Osteoblast (primary cell): ENCODE measurements around the gene KCNG3. TPM values are rescaled to one million over a fixed set of nuclear protein-coding genes. Genes with fewer than 3 reads are reported as not detected.

Source experiments
- DNase-seq: peaks from one replicate; pipeline ENCODE4 v3.0.0; 2011; ENCODE audit warnings: low spot score, mixed read lengths; ENCODE audit not compliant: insufficient read length; ENCODE audit errors: missing footprints
- H2AFZ ChIP-seq: 2 replicates; pipeline ENCODE4 v1.6.0; 2011; ENCODE audit warnings: mild to moderate bottlenecking, low read length
- H3K27ac ChIP-seq: 2 replicates; pipeline ENCODE4 v1.5.1; 2011; ENCODE audit warnings: mild to moderate bottlenecking, low read depth, low read length, moderate library complexity
- H3K27me3 ChIP-seq: 2 replicates; pipeline ENCODE4 v1.6.0; 2012; ENCODE audit warnings: mild to moderate bottlenecking, control low read depth, inconsistent platforms, low read length, moderate library complexity; ENCODE audit not compliant: insufficient read depth
- H3K36me3 ChIP-seq: 2 replicates; pipeline ENCODE4 v1.5.1; 2011; ENCODE audit warnings: mild to moderate bottlenecking, low read length, control low read depth, moderate library complexity; ENCODE audit not compliant: insufficient read depth
- H3K4me1 ChIP-seq: 2 replicates; pipeline ENCODE4 v1.5.1; 2011; ENCODE audit warnings: mild to moderate bottlenecking, low read length, control low read depth, moderate library complexity; ENCODE audit not compliant: insufficient read depth
- H3K4me2 ChIP-seq: 2 replicates; pipeline ENCODE4 v1.6.0; 2011; ENCODE audit warnings: mild to moderate bottlenecking, low read length; ENCODE audit not compliant: insufficient read depth
- H3K4me3 ChIP-seq: fragments of 200-600 bp; sonication (generic); 3 replicates; pipeline ENCODE4 v1.5.1; 2012; ENCODE audit warnings: mild to moderate bottlenecking, low read length, inconsistent platforms; ENCODE audit not compliant: insufficient read depth
- H3K79me2 ChIP-seq: 2 replicates; pipeline ENCODE4 v1.6.0; 2012; ENCODE audit warnings: mild to moderate bottlenecking, low read length, control low read depth, inconsistent platforms; ENCODE audit not compliant: insufficient read depth
- H3K9me3 ChIP-seq: 2 replicates; pipeline ENCODE4 v1.5.1; 2011; ENCODE audit warnings: low read depth, low read length, control low read depth
- H4K20me1 ChIP-seq: 2 replicates; pipeline ENCODE4 v1.6.0; 2012; ENCODE audit warnings: mild to moderate bottlenecking, low read length, control low read depth; ENCODE audit not compliant: insufficient read depth
- total RNA-seq: library from RNA; depleted of rRNA; stranded (reverse); fragments of >200 nt; gene quantifications from 2 replicates; pipeline ENCODE4 v1.2.3, GENCODE V29; 2012
- TF ChIP-seq, protein P1 (sequence below): IDR thresholded peaks from 2 replicates; pipeline ENCODE4 v1.5.1; 2011; ENCODE audit warnings: mild to moderate bottlenecking, low read depth, low read length, moderate library complexity; ENCODE audit errors: extremely low read depth

The KCNG3 gene, protein sequence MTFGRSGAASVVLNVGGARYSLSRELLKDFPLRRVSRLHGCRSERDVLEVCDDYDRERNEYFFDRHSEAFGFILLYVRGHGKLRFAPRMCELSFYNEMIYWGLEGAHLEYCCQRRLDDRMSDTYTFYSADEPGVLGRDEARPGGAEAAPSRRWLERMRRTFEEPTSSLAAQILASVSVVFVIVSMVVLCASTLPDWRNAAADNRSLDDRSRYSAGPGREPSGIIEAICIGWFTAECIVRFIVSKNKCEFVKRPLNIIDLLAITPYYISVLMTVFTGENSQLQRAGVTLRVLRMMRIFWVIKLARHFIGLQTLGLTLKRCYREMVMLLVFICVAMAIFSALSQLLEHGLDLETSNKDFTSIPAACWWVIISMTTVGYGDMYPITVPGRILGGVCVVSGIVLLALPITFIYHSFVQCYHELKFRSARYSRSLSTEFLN
- under 0.01 TPM in 1 of 2 replicates, not detected in the other for total RNA-seq

DNA sequence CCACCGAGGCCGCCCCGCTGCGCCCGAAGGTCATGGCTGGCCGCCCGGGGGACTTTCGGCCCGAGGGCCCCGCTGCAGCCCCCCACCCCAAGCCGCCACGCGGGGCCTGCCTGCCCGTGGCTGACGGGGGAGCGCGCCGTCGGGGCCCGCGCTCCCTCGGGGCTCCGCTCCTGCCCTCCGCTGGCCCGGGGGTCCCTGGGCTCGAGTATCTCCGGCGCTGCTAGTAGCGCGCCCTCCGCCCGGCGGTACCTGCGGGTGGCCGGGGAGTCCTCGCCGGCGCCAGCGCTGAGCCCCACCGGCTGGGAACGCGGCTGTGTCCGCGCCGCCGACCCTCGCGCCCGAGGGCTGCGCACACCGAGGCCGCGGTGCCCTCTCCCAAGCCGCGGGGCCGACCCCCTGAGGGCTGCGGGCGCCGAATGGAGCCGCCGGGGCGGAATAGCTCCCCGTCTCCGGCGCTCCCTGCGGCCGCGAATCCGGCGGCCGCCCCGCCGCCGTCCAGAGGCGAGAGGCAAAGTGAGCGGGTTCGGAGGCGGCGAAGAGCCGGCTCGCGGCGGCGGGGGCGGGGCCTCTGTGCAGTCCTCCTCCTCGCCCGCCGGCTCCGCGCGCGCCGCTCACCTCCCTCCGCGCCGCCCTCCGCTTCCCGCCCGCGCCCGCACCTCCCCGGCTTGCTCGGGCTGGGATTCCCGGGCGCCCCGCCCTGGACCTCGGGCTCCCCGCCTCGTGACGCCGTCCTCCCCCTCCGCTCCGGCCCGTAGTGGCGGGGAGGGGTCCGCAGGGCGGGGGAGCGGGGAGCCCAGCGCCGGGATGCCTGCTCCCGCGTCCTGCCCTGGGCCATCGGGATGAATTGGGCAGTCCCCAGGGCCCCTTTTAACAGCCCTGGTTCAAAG, at the start of gene KCNG3:
Gene KCNG3 (minus strand): TSS at position 515 of the 887 bp plus-strand sequence. CDS start 481 bp downstream, at position 34.
- no peaks in the 10 kb centered on the region for H3K36me3 ChIP-seq
- no peak within 1 kb of the TSS for H3K27ac ChIP-seq
- H3K4me2 ChIP-seq, result peak within 1 kb of the TSS; percentile 76
- DNase-seq, result peak; percentile 95
- no peaks in the 10 kb centered on the region for H3K79me2 ChIP-seq
- peak within 1 kb of the TSS; percentile 67 for H3K4me3 ChIP-seq
- TF ChIP-seq, protein P1, sequence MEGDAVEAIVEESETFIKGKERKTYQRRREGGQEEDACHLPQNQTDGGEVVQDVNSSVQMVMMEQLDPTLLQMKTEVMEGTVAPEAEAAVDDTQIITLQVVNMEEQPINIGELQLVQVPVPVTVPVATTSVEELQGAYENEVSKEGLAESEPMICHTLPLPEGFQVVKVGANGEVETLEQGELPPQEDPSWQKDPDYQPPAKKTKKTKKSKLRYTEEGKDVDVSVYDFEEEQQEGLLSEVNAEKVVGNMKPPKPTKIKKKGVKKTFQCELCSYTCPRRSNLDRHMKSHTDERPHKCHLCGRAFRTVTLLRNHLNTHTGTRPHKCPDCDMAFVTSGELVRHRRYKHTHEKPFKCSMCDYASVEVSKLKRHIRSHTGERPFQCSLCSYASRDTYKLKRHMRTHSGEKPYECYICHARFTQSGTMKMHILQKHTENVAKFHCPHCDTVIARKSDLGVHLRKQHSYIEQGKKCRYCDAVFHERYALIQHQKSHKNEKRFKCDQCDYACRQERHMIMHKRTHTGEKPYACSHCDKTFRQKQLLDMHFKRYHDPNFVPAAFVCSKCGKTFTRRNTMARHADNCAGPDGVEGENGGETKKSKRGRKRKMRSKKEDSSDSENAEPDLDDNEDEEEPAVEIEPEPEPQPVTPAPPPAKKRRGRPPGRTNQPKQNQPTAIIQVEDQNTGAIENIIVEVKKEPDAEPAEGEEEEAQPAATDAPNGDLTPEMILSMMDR, result no peak
- peaks cover 42% of the 10 kb centered on the region for H3K27me3 ChIP-seq
- H4K20me1 ChIP-seq, result no peaks in the 10 kb centered on the region
- H3K9me3 ChIP-seq, result no peaks in the 10 kb centered on the region
- H3K4me1 ChIP-seq, result peaks cover 10% of the 10 kb centered on the region
- peak within 1 kb of the TSS; percentile 66 for H2AFZ ChIP-seq

DNA sequence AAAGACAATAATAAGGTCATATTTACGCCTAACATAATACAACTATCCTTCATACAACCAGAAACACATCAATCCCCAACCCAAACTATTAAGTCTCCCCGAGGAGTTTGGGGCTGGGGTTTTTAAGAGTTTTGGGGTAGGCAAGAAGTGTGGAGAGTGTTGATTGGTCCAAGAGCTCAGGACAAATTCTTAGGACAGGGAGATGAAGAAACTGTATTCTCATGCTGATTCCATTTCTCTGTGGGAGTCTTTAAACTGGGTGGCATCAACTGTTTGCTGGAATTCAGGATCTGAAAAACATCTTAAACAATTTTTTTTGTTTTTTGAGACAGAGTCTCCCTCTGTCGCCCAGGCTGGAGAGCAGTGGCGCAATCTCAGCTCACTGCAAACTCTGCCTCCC, 49.1 kb upstream of the KCNG3 start:
- Histone ChIP-seq H2AFZ (no peak overlapping the region), H3K27ac (no peak overlapping the region), H3K79me2 (no peaks in the 10 kb centered on the region), H3K4me2 (no peak overlapping the region), H3K36me3 (no peaks in the 10 kb centered on the region), H3K9me3 (no peaks in the 10 kb centered on the region), H3K4me3 (no peak overlapping the region), H3K4me1 (no peaks in the 10 kb centered on the region), H4K20me1 (no peaks in the 10 kb centered on the region), H3K27me3 (no peaks in the 10 kb centered on the region)
- TF ChIP-seq, protein P1, result no peak
- no peak for DNase-seq

DNA sequence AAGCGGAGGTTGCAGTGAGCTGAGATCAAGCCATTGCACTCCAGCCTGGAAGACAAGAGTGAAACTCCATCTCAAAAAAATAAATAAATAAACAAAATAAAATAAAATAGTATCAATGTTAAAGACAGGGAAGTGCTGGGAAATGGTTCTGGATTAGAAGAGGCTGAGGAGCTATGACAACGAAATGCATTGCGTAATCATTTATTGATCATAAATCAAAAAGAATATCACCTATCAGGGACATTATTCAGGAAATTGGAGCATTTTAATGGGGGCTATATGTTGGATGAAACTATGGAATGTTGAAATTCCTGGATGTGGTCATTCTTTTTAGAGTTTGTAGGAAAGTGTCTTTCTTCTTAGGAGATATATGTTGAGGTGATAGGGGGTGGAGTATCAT, 43.7 kb upstream of the KCNG3 start:
- TF ChIP-seq, protein P1, result no peak
- H3K4me3 ChIP-seq, result no peak overlapping the region

More for the DNA sequence above, 43.7 kb upstream of the KCNG3 start:
- no peaks in the 10 kb centered on the region for H3K9me3 ChIP-seq
- H3K36me3 ChIP-seq, result no peaks in the 10 kb centered on the region
- no peaks in the 10 kb centered on the region for H3K79me2 ChIP-seq
- H3K27me3 ChIP-seq, result no peaks in the 10 kb centered on the region
- H3K27ac ChIP-seq, result no peak overlapping the region
- H4K20me1 ChIP-seq, result no peaks in the 10 kb centered on the region
- no peak overlapping the region for H3K4me2 ChIP-seq
- no peak overlapping the region for H2AFZ ChIP-seq
- no peak for DNase-seq
- H3K4me1 ChIP-seq, result no peaks in the 10 kb centered on the region
